HT1080 (cell line): ENCODE results near the gene IL32. TPM values are rescaled to one million over a fixed set of nuclear protein-coding genes. Genes with fewer than 3 reads are reported as not detected.
"Not testable (repeated sequence)": the region's sequence is repeated elsewhere in the genome, so short reads cannot be mapped to it uniquely, and the experiment has no call there.

Experiments used
- DNase-seq: peaks from one replicate; pipeline ENCODE4 v3.0.0-alpha.2; 2015; ENCODE audit warnings: low read depth
- total RNA-seq: library from RNA; depleted of rRNA; stranded (reverse); fragments of >200 nt; shearing (Covaris generic); gene quantifications from 2 replicates; pipeline ENCODE4 v1.2.3, GENCODE V29; 2014

Gene IL32
- total RNA-seq, 1 experiment from 2014 or later = 2.5 TPM

DNA sequence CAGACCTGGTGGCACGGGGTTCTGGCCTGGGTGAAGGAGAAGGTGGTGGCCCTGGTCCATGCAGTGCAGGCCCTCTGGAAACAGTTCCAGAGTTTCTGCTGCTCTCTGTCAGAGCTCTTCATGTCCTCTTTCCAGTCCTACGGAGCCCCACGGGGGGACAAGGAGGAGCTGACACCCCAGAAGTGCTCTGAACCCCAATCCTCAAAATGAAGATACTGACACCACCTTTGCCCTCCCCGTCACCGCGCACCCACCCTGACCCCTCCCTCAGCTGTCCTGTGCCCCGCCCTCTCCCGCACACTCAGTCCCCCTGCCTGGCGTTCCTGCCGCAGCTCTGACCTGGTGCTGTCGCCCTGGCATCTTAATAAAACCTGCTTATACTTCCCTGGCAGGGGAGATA, 3.7 kb downstream of the IL32 start:
- not testable (repeated sequence) for DNase-seq

DNA sequence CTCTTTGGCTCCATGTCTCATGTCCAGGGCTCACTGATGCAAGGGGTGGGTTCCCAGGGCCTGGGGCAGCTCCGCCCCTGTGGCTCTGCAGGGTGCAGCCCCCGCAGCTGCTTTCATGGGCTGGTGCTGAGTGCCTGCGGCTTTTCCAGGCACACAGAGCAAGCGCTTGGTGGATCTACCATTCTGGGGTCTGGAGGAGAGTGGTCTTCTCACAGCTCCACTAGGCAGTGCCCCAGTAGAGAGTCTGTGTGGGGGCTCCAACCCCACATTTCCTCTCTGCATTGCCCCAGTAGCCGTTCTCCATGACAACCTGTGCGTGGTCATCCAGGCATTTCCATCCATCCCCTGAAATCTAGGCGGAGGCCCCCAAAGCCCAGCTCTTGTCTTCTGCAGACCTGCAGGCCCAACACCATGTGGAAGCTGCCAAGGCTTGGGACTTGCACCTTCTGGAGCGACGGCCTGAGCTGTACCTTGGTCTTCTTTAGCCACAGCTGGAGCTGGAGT, 5.2 kb downstream of the IL32 start:
- no peak for DNase-seq

DNA sequence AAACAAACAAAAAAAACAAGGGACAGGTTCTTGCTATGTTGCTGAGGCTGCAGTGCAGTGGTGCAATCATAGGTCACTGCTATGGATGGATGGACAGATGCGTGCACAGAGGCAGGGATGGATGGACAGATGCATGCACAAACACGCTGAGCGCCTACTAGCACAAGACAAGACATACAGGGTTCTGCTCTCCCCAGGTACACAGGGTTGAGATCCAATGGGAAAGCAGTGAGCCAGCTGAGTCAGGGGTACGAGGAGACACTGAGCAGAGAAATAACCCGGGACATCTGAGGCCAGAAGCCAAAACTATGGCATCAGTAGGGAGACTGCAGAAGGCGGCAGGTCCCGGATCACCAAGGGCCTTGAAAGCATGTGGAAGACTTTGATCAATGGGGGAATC, 6.2 kb downstream of the IL32 start:
- DNase-seq = no peak

DNA sequence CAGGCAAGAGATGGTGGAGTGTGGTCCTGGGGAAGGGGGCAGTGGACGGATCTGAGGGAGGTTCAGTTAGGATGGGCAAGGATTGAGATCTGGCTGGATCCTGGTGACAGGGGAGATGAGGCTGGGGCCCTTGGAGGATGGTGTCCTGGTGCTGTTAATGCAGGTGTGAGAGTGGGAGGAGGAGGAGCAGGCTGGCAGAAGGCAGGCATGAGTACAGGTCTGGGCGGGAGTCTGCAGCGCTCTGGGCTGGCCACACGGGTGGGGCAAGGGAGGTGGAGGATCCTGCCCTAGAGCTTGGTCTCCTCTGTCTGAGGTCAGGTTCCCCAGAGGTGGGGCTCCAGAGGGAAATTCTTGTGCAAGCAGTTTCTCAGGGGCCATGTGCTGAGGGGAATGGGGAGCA, 6.7 kb downstream of the IL32 start:
- DNase-seq = not testable (repeated sequence)

DNA sequence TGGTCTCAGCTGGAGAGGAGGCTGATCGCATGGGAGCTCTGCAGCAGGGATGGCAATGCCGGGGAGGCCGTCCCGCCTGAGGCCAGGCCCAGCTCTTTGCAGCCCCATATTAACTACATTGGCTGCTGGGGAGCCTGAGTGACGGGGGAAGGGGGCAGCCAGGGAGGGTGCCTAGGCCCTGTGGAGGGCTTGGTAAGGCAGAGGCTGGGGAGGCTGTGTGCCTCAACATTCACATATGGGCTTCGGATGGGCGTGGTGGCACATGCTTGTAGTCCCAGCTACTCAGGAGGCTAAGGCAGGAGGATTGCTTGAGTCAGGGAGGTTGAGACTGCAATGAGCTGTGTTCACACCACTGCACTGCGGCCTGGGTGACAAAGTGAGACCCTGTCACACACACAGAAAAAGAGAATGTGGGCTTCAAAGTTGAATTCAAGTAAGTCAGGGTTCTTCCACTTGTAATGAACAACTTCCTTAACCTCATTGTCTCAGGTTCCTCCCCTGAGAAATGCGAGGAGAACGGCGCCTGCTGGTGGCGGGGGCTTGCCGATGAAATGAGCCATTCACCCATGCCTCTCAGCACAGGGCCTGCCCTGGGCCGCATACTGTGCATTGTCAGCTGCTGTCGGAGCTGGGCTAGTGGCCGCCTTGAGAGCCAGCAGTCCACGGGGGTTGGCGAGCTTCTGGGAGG, 7.3 kb downstream of the IL32 start:
- DNase-seq = not testable (repeated sequence)

DNA sequence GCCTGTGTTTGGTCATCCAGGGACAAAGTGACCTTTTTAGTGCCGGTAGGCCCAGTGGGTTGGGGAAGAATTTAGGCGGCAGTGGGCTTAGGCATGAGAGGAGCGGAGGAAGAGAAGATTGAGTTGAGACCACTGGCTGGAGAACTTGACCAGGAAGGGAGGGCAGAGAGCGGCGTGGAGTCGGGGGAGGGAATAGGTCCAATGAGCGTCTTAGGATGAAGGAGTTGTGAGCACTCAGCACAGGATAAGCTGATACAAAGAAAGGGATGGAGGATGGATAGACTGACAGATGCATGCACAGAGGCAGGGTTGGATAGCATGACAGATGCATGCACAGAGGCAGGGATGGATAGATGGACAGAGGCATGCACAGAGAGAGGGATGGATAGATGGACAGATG, 8.0 kb downstream of the IL32 start:
- no peak for DNase-seq

DNA sequence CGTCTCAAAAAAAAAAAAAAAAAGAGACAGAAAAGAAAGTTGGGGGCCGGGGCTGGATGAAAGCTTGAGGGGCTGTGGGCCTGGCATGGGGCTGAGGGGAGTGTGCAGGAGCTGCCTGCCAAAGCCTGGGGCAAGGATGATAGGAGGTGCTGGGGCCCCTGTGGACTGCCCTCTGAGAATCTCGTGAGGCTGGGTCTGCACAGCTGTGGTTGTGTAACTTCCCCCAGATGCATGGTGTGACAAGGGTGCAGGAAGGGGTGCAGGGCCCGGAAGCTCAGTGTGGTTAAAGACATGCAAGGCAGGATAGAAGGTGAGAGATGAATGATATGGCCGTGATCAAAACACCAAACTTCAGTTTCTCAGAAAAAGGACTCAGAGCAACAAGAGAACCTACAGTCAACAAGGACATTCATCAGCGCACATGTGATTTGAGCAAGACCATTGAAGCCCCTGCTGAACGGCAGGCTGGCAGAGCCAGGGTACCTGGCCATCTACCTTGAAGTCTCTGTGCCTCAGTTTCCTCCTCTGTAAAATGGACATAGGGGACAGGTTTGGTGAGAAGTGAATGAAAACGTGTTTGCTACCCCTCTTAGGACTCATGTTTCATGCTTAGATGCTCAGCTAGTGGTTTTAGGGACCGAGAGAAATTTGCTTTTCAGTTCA, 9.6 kb downstream of the IL32 start:
- DNase-seq = no peak

DNA sequence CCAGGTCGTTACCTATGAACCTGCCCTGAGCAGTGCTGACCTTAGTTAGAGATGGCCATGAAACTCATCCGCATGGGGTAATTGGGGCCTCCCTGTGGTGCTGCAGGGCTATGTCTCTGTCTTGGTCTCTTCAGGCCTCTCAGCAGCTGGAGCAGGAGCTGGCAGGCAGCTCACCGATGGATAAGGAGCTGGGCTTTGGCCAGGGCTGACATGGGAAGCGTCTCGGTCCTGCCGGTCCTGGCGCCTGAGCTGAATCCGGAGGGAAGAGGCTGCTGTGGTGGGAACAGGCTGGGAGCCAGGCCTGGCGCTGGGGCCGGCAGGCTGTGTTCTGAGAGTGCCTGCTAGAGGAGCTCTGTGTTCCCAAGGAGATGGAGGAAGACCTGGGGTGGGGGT, 10.1 kb downstream of the IL32 start:
- no peak for DNase-seq

DNA sequence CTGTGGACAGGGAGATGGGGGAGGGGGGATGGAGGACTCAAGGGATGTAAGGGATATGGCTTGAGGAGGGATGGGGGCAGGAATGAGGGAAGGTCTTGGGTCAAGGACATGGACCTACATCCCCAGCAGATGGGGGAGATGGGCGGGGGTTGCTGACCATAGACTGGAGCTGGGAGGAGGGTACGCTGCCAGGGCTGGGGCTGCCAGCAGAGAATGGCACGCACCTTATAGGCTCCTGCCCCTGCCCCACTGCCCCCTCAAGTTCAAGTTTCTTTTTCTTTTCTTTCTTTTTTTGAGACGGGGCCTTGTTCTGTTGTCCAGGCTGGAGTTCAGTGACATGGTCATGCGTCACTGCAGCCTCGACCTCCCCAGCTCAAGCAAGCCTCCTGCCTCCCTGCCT, 10.5 kb downstream of the IL32 start:
- not testable (repeated sequence) for DNase-seq

DNA sequence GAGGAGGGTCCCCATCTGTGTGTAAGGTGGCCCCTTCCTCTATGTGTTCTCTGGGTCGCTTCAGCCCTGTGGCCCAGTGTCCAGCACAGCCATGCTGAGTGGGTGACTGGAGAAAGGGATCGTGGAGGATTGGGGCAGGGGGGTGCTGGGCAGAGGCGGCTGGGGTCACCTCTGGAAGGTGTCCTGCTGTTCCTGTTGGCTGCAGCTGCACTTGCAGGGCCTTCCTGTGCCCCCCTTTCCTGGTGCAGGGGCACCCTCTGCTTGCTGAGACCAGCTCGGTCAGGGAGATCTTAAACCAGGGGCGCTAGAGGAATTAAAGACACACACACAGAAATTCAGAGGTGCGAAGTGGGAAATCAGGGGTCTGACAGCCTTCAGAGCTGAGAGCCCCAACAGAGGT, 11.1 kb downstream of the IL32 start:
- no peak for DNase-seq

DNA sequence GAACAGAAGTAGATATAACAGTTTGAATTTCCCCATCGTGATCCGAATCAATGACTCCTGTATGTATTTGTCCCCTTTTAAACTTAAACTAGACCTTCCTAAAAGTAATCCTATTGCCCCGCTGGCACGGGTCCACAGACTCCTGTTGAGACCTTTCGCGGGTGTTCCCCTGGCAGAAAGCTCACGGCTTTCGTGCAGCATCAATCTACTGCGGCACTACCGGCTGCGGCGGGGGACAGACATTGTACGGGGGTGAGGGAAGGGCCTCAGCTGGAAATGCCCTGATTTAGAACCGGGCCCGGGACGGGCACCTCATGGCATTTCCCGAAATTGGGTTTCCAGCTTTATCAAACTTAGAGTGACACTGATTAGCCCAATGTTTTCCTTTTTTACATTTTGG, 14.6 kb downstream of the IL32 start:
- DNase-seq = no peak

DNA sequence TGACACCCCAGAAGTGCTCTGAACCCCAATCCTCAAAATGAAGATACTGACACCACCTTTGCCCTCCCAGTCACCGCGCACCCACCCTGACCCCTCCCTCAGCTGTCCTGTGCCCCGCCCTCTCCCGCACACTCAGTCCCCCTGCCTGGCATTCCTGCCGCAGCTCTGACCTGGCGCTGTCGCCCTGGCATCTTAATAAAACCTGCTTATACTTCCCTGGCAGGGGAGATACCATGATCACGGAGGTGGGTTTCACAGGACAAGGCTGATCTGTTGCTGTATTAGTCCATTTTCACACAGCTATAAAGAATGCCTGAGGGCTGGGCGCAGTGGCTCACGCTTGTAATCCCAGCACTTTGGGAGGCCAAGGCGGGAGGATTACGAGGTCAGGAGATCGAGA, 16.5 kb downstream of the IL32 start:
- not testable (repeated sequence) for DNase-seq

DNA sequence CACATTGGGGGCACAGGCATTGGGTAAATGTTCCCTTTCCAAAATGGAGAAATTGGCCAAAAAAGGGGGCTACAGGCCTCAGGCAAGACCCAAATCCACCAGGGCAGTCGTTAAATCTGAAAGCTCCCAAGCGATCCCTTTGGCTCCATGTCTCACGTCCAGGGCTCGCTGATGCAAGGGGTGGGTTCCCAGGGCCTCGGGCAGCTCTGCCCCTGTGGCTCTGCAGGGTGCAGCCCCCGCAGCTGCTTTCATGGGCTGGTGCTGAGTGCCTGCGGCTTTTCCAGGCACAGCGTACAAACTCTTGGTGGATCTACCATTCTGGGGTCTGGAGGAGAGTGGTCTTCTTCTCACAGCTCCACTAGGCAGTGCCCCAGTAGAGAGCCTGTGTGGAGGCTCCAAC, 18.0 kb downstream of the IL32 start:
- not testable (repeated sequence) for DNase-seq

DNA sequence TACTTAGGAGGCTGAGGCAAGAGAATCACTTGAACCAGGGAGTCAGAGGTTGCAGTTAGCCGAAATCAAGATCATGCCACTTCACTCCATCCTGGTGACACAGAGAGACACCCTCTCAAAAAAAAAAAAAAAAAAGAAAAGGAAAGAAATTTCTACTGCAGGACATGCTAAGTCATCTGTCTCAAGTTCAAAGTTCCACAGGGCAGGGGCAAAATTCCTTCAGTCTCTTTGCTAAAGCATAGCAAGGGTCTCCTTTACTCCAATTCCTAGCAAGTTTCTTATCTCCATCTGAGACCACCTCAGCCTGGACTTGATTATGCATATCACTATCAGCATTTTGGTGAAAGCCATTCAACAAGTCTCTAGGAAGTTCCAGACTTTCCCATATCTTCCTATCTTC, 19.1 kb downstream of the IL32 start:
- DNase-seq = no peak

DNA sequence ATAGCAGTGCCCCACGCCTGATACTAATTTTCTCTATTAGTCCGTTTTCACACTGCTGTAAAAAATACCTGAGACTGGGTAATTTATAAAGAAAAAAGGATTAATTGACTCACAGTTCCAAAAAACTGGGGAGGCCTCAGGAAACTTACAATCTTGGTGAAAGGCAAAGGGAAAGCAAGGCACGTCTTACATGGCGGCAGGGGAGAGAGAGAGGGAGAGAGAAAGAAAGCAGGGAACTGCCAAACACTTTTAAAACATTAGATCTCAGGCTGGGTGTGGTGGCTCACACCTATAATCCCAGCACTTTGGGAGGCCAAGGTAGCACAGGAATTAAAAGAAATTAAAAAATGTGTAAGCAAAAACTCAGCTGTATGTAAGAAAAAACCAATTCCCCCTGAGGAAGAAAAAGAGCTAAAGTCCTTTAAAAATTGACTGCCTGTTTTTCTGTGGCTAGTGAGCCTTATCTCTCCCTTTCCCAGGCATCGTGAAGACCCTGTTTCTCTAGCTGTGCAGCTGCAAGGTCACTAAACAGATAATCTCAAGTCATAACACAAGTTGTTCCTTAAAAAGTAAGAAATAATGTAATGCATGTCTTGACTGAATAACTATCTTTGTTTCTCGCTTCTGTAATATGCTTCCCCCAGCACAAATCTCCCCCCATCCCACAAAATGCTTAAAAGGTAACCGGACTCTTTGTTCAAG, 19.7 kb downstream of the IL32 start:
- DNase-seq = no peak

DNA sequence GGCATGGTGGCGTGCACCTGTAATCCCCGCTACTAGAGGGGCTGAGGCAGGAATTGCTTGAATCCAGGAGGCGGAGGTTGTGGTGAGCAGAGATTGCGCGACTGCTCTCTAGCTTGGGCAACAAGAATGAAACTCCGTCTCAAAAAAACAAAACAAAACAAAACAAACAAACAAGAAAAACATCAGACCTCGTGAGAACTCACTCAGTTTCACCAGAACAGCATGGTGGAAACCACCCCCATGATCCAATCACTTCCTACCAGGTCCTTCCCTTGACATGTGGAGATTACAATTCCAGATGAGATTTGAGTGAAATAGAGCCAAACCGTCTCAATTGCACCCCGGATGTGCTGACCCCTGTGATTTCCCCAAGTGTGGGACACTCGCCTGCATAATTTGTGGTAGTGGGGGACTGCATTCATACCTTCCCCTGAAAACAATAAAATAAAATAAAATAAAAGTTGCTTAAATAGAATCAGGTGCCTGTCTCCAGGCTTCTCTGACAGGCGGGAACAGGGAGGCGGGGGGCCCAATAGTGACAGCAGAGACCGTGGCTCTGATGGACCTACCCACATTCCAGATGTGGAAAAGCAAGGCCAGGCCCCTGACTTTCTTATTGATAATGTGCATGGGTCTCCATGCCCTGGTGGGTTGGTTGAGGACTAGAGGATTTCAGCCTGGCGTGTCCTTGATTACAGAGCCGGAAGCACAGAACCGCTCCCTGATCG, 20.6 kb downstream of the IL32 start:
- no peak for DNase-seq

DNA sequence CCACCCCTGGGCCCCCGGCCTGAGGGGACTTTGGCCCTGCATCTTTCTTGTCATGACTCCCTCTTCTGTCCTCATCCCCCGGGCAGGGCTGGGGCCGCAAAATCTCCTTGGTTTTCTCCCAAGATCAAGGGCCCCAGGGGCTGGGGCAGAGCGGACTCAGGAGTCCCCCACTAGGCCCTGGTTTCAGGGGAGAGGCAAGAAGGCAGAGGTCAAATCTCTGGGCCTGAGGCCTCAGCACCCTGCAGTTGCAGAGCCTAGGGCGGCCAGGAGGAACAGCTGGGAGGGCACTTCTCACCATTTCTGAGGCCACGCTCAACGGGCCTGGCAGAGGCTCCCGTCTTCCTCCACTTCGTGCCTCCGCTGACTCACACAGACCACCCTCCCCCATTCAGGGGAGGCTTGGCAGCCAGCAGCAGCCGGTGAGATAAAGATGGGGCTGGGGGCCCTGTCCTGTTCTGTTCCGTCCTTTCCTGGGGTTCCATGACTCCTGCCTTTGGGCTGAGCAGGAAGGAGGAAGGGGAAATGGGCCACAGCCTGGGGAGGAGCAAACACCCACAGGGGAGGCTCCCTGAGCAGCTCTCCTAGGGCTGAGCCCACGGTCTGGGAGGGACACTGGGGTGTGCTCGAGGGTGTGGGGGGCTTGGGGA, 21.3 kb downstream of the IL32 start:
- no peak for DNase-seq

DNA sequence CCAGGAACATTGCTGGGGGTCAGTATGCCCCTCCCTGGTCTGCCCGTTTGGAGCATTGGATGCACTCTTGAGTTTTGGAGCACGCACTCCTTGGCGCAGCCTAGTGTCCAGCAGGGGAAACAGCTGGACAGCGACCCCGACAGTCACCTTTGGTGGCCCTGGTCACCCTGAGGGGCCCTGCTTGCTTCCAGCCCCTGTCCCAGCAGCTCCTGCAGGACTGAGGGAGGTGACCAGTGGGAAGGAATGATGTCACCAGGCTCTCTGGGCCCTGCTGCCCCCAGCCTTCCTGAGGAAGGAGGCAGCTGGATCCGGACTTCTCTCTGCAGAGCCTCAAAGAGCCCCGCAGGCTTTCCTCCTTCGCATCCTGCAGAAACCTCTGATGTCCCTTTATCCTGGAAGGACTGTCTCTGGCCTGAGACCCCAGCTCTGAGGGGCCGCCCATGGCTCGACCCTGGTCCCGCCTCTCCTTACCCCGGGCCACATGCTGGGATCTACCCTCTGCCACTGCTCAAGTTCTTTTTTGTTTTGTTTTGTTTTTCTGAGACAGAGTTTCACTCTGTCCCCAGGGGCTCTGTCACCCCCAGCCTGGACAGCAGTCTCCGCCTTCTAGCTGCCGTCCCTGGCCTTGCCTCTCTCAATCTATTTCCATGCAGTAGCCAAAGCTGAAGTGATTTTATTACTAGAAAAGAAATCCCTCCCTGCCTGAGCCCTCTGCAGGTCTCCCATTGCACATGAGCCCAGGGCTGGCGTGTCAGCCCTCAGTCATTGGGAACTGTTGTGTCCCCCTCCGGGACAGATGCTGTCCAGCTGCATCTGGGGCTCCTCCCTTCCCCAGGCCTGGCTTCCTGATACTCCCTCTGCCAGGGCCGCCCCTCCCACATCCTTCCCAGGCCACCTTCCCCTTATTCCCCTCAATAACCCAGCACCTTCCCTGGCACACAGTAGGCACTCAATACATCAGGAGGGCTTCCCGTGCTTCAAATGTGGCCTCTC, 22.1 kb downstream of the IL32 start:
- no peak for DNase-seq

DNA sequence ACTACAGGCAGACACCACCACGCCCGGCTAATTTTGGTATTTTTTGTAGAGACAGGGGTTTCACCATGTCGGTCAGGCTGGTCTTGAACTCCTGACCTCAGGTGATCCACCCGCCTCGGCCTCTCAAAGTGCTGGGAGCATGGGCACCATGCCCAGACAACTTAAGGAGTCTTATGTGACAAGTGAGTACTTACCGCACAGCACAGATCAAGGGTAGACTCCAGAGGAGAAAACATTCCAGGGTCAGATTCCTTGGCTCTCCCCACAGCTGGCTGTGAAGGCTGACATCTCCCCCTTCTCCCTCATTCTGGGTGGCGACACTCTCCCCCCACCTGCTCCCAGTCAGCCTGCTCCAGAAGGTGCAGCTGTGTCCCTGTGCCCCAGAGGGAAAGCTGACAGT, 23.0 kb downstream of the IL32 start:
- no peak for DNase-seq
